HepG2 (cell line): ENCODE data around the gene ROMO1. TPM values are rescaled to one million over a fixed set of nuclear protein-coding genes. Genes with fewer than 3 reads are reported as not detected.

ENCODE experiments used
- ATAC-seq: fragments of 200-7000 bp; cut with Tn5 transposase; 3 replicates; pipeline ENCODE4 v1.9.1; 2020; ENCODE audit warnings: mild to moderate bottlenecking, moderate library complexity
- BruUV-seq: library from RNA; stranded (reverse); fragments of 400-500 nt; replicated peaks from 2 replicates; lab custom pipeline; 2021; lab: Mats Ljungman, UMichigan
- CTCF ChIA-PET: fragments of 300-600 bp; formaldehyde crosslinking; extraction: SDS; loops from one replicate; lab custom pipeline; 2021; ENCODE audit warnings: low total read pairs, inconsistent platforms, low intra/inter-chr PET ratio; lab: Yijun Ruan, JAX
- POLR2A ChIA-PET: fragments of 350-600 bp; sonication (Branson Sonifier 250); formaldehyde crosslinking; loops from one replicate; lab custom pipeline; 2020; ENCODE audit warnings: antibody characterized with exemption, inconsistent platforms; lab: Yijun Ruan, JAX
- DNase-seq: peaks from one replicate; pipeline ENCODE4 v3.0.0-alpha.2; 2015; ENCODE audit warnings: low spot score
- FAIRE-seq: peaks from 3 replicates; lab custom pipeline; 2011; peaks lifted over from hg19 to GRCh38; lab: Jason Lieb, UNC
- H2AFZ ChIP-seq: one replicate; pipeline ENCODE4 v1.6.1; 2011; ENCODE audit warnings: low read length, inconsistent platforms
- H3K27ac ChIP-seq: fragments of 300-600 bp; 3 replicates; pipeline ENCODE4 v1.8.0; 2011; ENCODE audit warnings: mixed run types, mild to moderate bottlenecking, mixed read lengths, low read length, inconsistent platforms; ENCODE audit not compliant: insufficient read depth; ENCODE audit errors: extremely low read length
- H3K27me3 ChIP-seq, 2 experiments: fragments of 200-600 bp in 1 of 2; 2 replicates in 1 of 2; 3 replicates in 1 of 2; pipeline versions ENCODE4 v1.6.0 to v1.8.0; 2011; ENCODE audit warnings: low read length in 2 of 2, mild to moderate bottlenecking in 2 of 2, moderate library complexity in 2 of 2, inconsistent platforms in 1 of 2; ENCODE audit not compliant: insufficient read depth in 2 of 2, control insufficient read depth in 1 of 2
- H3K36me3 ChIP-seq, 2 experiments: fragments of 200-600 bp in 1 of 2; replicated peaks in 1 of 2; 2 replicates in 1 of 2; 3 replicates in 1 of 2; pipeline versions ENCODE4 v1.5.1 to v1.8.0; 2011; ENCODE audit warnings: low read length in 2 of 2, inconsistent platforms in 1 of 2; ENCODE audit not compliant: insufficient read depth in 2 of 2, control insufficient read depth in 1 of 2
- H3K4me1 ChIP-seq: 2 replicates; pipeline ENCODE4 v1.5.1; 2012; ENCODE audit warnings: low read length, inconsistent platforms; ENCODE audit not compliant: insufficient read depth
- H3K4me2 ChIP-seq: 2 replicates; pipeline ENCODE4 v1.6.0; 2011; ENCODE audit warnings: low read depth, low read length, inconsistent platforms
- H3K4me3 ChIP-seq, 3 experiments: fragments of 200-600 bp in 1 of 3; sonication (generic), shearing (Covaris generic) in 1 of 3; replicated peaks in 1 of 3; 2 replicates each; pipeline ENCODE4 v1.5.1; 2011 to 2016; ENCODE audit warnings: low read length in 3 of 3, inconsistent platforms in 2 of 3, low read depth in 2 of 3, mild to moderate bottlenecking in 2 of 3, control low read depth in 1 of 3, mixed read lengths in 1 of 3; ENCODE audit not compliant: insufficient read depth in 1 of 3
- H3K79me2 ChIP-seq: one replicate; pipeline ENCODE4 v1.6.1; 2011; ENCODE audit warnings: low read length, inconsistent platforms; ENCODE audit not compliant: insufficient read depth
- H3K9ac ChIP-seq: 2 replicates; pipeline ENCODE4 v1.6.0; 2011; ENCODE audit warnings: mild to moderate bottlenecking, low read depth, low read length, inconsistent platforms; ENCODE audit not compliant: insufficient read depth
- H3K9me3 ChIP-seq: 2 replicates; pipeline ENCODE4 v1.5.1; 2012; ENCODE audit warnings: mild to moderate bottlenecking, low read length
- H4K20me1 ChIP-seq: 2 replicates; pipeline ENCODE4 v1.6.0; 2011; ENCODE audit warnings: inconsistent platforms, mild to moderate bottlenecking, low read length, moderate library complexity; ENCODE audit not compliant: insufficient read depth
- ARHGAP35 ChIP-seq: sonication (generic); formaldehyde crosslinking; IDR thresholded peaks from 2 replicates; pipeline ENCODE4 v1.9.0; 2022; ENCODE audit warnings: mild to moderate bottlenecking, inconsistent platforms, moderate library complexity, missing genetic modification reagents, borderline replicate concordance
- NCOA1 ChIP-seq: sonication (generic); formaldehyde crosslinking; IDR thresholded peaks from 2 replicates; pipeline ENCODE4 v1.9.0; 2021; ENCODE audit warnings: missing genetic modification reagents
- PAWR ChIP-seq: sonication (generic); formaldehyde crosslinking; IDR thresholded peaks from 2 replicates; pipeline ENCODE4 v1.4.0; 2020; ENCODE audit warnings: missing genetic modification reagents, mild to moderate bottlenecking, borderline replicate concordance
- REPIN1 ChIP-seq: sonication (generic); formaldehyde crosslinking; IDR thresholded peaks from 2 replicates; pipeline ENCODE4 v1.8.0; 2022; ENCODE audit warnings: missing genetic modification reagents, low read depth, mild to moderate bottlenecking, borderline replicate concordance
- RFX3 ChIP-seq: IDR thresholded peaks from 2 replicates; pipeline ENCODE4 v1.6.1; 2016; ENCODE audit warnings: missing biosample characterization, missing genetic modification reagents
- STAT6 ChIP-seq: sonication (generic); formaldehyde crosslinking; IDR thresholded peaks from 2 replicates; pipeline ENCODE4 v1.4.0; 2020; ENCODE audit warnings: missing genetic modification reagents, mild to moderate bottlenecking, borderline replicate concordance
- TBX2 ChIP-seq: sonication (generic); formaldehyde crosslinking; IDR thresholded peaks from 2 replicates; pipeline ENCODE4 v1.5.0; 2020; ENCODE audit warnings: missing genetic modification reagents, mild to moderate bottlenecking, borderline replicate concordance
- TSC22D2 ChIP-seq: sonication (generic); formaldehyde crosslinking; IDR thresholded peaks from 2 replicates; pipeline ENCODE4 v1.5.1; 2020; ENCODE audit warnings: missing genetic modification reagents, mild to moderate bottlenecking, borderline replicate concordance
- ZFX ChIP-seq: sonication (generic); formaldehyde crosslinking; IDR thresholded peaks from 2 replicates; pipeline ENCODE4 v1.4.0; 2020; ENCODE audit warnings: mild to moderate bottlenecking, low read depth, missing genetic modification reagents, moderate library complexity
- ZNF264 ChIP-seq: sonication (generic); formaldehyde crosslinking; IDR thresholded peaks from 2 replicates; pipeline ENCODE4 v1.4.0; 2020; ENCODE audit warnings: missing genetic modification reagents
- ZNF713 ChIP-seq: sonication (generic); formaldehyde crosslinking; IDR thresholded peaks from 2 replicates; pipeline ENCODE4 v1.4.0; 2020; ENCODE audit warnings: mild to moderate bottlenecking, missing genetic modification reagents
- WGBS: methylation state at CpG from one replicate; pipeline ENCODE4 v1.1.6; 2017; ENCODE audit warnings: low lambda C conversion rate; 5-methylcytosine and 5-hydroxymethylcytosine counted together
- in situ Hi-C: cut with HindIII; loops from 2 replicates; pipeline ENCODE4 v1.10.0; 2017; ENCODE audit warnings: low pct_unique_long_range_greater_than_20kb; ENCODE audit not compliant: extremely low pct_ligation_motif_present
- intact Hi-C: fragments of 100-400 bp; cut with micrococcal nuclease; formaldehyde crosslinking; loops from one replicate; pipeline ENCODE4 v1.10.0; 2022; ENCODE audit not compliant: unreplicated experiment
- polyA plus RNA-seq, 8 experiments: library from polyadenylated mRNA; depleted of rRNA in 3 of 8; stranded (reverse) in 7 of 8; unstranded in 1 of 8; fragments of >200 nt; fragmentation: Illumina TruSeq in 4 of 8; extraction: Trizol in 4 of 8; gene quantifications; 2 replicates each; pipeline versions ENCODE4 v1.2.1 to v1.2.3, GENCODE V29; 2011 to 2016; ENCODE audit warnings: low read depth in 4 of 8, missing spikeins in 1 of 8, mixed read lengths in 1 of 8; ENCODE audit not compliant: insufficient read depth in 1 of 8
- total RNA-seq, 5 experiments: library from RNA; depleted of rRNA; stranded (reverse); fragments of >200 nt; fragmentation: Illumina TruSeq; extraction: Trizol; gene quantifications; 2 replicates each; pipeline ENCODE4 v1.2.3, GENCODE V29; 2016; ENCODE audit warnings: low read depth in 1 of 5
- TF ChIP-seq, protein P1 (sequence below): sonication (generic); formaldehyde crosslinking; IDR thresholded peaks from 2 replicates; pipeline ENCODE4 v1.4.0; 2020; ENCODE audit warnings: missing genetic modification reagents
- TF ChIP-seq, protein P2 (sequence below): sonication (generic); formaldehyde crosslinking; IDR thresholded peaks from 2 replicates; pipeline ENCODE4 v1.9.0; 2021; ENCODE audit warnings: missing genetic modification reagents, borderline replicate concordance
- TF ChIP-seq, protein P3 (sequence below): sonication (generic); formaldehyde crosslinking; IDR thresholded peaks from 2 replicates; pipeline ENCODE4 v1.5.0; 2020; ENCODE audit warnings: mild to moderate bottlenecking, missing genetic modification reagents

The ROMO1 gene
- total and polyA plus RNA-seq, 2 of the 13 experiments (the other 11 are each of a cell fraction or from before 2014, with no cell fraction given) = 636 to 755 TPM

DNA sequence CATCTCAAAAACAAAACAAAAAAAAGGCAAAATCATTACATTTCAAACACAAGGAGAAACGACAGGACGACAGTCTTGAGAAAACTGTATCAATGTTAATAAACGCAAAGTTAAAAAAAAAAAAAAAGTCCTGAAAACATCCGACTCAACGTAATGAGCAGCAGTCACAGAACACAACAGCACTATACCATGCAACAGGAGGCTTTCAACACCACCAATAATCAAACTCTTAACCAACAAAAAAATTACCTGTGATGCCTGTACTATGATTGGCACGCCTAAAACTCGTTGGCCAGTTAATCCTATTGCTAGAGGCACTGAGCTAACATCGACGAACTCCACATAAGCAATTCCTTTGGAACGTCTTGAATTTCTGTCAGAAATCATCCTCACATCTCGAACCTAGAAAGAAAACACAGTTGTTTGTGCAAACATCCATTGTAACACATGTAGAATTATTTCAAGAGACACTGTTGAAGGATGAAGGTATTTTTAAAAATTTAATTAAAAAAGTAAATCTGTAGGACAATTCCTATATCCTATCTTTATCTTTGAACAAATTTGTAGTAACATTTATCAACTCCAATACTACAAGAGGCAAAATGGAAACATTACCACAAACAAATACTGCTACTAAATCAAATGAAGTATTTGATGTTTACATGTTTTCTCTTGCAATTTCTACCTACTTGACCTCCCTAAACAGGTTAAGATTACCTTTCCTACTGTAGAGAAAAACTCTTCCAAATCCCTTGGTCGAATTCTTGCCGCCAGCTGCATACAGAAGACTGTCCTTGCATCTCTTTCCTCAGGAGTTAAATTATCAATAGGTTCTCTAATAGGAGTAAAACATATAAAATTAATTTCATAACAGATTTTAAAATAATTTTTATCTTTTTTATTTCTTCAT, 25.4 kb downstream of the ROMO1 start:
- Histone ChIP-seq H4K20me1 (peaks cover 97% of the 10 kb centered on the region), H3K4me3 (no peak overlapping the region), H3K27me3 (no peaks in the 10 kb centered on the region), H3K27ac (no peak overlapping the region), H3K9ac (no peak overlapping the region), H3K4me1 (0 out of 2 replicates have a peak, but pooled peaks cover 5% of the 10 kb centered on the region), H3K79me2 (peaks cover 86% of the 10 kb centered on the region), H3K36me3 (peaks cover 64 to 93% of the 10 kb centered on the region in 2 experiments), H3K9me3 (no peaks in the 10 kb centered on the region), H2AFZ (no peak overlapping the region), H3K4me2 (no peak overlapping the region)
- POLR2A ChIA-PET = interaction anchor here (0.9 to 16.7 kb wide), 5 partner anchors 9 to 18 kb away, joined by 3 to 319 read pairs (median 5); partner anchors contain the start of genes NFS1, RBM39 and ROMO1
- CTCF ChIA-PET = no interaction called here
- no peak for FAIRE-seq
- WGBS = 97% methylated on average over 13 of the region's 13 CpGs
- 0 out of 3 replicates have a peak, but pooled peaks have one; percentile 1 for ATAC-seq
- BruUV-seq = no TSS peak
- in situ Hi-C loops = no loop called here
- intact Hi-C loops = no loop called here
- no peak for DNase-seq
- TF ChIP-seq RFX3 (CRISPR knock-in tag) (no peak), ARHGAP35 (CRISPR knock-in tag) (no peak), ZNF264 (no peak), ZNF713 (CRISPR knock-in tag) (no peak), NCOA1 (CRISPR knock-in tag) (no peak), REPIN1 (CRISPR knock-in tag) (no peak), TBX2 (CRISPR knock-in tag) (no peak), TSC22D2 (CRISPR knock-in tag) (no peak), PAWR (no peak), STAT6 (CRISPR knock-in tag) (no peak), ZFX (CRISPR knock-in tag) (0 out of 2 replicates have a peak, but pooled peaks have one; percentile 8)
- TF ChIP-seq, protein P1, sequence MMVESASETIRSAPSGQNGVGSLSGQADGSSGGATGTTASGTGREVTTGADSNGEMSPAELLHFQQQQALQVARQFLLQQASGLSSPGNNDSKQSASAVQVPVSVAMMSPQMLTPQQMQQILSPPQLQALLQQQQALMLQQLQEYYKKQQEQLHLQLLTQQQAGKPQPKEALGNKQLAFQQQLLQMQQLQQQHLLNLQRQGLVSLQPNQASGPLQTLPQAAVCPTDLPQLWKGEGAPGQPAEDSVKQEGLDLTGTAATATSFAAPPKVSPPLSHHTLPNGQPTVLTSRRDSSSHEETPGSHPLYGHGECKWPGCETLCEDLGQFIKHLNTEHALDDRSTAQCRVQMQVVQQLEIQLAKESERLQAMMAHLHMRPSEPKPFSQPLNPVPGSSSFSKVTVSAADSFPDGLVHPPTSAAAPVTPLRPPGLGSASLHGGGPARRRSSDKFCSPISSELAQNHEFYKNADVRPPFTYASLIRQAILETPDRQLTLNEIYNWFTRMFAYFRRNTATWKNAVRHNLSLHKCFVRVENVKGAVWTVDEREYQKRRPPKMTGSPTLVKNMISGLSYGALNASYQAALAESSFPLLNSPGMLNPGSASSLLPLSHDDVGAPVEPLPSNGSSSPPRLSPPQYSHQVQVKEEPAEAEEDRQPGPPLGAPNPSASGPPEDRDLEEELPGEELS (CRISPR knock-in tag) = no peak
- TF ChIP-seq, protein P2, sequence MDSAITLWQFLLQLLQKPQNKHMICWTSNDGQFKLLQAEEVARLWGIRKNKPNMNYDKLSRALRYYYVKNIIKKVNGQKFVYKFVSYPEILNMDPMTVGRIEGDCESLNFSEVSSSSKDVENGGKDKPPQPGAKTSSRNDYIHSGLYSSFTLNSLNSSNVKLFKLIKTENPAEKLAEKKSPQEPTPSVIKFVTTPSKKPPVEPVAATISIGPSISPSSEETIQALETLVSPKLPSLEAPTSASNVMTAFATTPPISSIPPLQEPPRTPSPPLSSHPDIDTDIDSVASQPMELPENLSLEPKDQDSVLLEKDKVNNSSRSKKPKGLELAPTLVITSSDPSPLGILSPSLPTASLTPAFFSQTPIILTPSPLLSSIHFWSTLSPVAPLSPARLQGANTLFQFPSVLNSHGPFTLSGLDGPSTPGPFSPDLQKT = no peak
- TF ChIP-seq, protein P3, sequence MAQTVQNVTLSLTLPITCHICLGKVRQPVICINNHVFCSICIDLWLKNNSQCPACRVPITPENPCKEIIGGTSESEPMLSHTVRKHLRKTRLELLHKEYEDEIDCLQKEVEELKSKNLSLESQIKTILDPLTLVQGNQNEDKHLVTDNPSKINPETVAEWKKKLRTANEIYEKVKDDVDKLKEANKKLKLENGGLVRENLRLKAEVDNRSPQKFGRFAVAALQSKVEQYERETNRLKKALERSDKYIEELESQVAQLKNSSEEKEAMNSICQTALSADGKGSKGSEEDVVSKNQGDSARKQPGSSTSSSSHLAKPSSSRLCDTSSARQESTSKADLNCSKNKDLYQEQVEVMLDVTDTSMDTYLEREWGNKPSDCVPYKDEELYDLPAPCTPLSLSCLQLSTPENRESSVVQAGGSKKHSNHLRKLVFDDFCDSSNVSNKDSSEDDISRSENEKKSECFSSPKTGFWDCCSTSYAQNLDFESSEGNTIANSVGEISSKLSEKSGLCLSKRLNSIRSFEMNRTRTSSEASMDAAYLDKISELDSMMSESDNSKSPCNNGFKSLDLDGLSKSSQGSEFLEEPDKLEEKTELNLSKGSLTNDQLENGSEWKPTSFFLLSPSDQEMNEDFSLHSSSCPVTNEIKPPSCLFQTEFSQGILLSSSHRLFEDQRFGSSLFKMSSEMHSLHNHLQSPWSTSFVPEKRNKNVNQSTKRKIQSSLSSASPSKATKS = peak; percentile 27; the same call in 1 of the 2 replicates
